Stomach (tissue), 9 donors: ENCODE measurements around the gene ZNF8. TPM values are rescaled to one million over a fixed set of nuclear protein-coding genes. Genes with fewer than 3 reads are reported as not detected.
A peak's percentile ranks its signal among the peaks of the same experiment; 100 is the strongest.

Experiments used
- DNase-seq, 2 donors: peaks; one replicate each; pipeline versions ENCODE4 v3.0.0 to v3.0.0-alpha.2; 2013 to 2019
- H3K27ac ChIP-seq, 5 donors: fragments of 200-600 bp in 4 of 5; sonication (generic) in 4 of 5; one replicate each; pipeline ENCODE4 v1.5.1; 2013 to 2019; ENCODE audit warnings: mild to moderate bottlenecking in 1 of 5, moderate library complexity in 1 of 5
- H3K27me3 ChIP-seq, 3 donors: fragments of 200-600 bp; sonication (generic); one replicate each; pipeline ENCODE4 v1.5.1; 2017 to 2019; ENCODE audit warnings: mixed run types in 1 of 3
- H3K36me3 ChIP-seq, 4 donors: fragments of 200-600 bp; sonication (generic); 1 replicate in 3 of 4; 2 replicates in 1 of 4; pipeline ENCODE4 v1.5.1; 2016 to 2019
- H3K4me1 ChIP-seq, 4 donors: fragments of 200-600 bp; sonication (generic); one replicate each; pipeline ENCODE4 v1.5.1; 2016 to 2019
- H3K4me3 ChIP-seq, 4 donors: fragments of 200-600 bp; sonication (generic) in 3 of 4; one replicate each; pipeline ENCODE4 v1.5.1; 2016 to 2019; ENCODE audit warnings: mild to moderate bottlenecking in 1 of 4
- H3K9me3 ChIP-seq, 4 donors: fragments of 200-600 bp; sonication (generic); one replicate each; pipeline ENCODE4 v1.5.1; 2016 to 2019
- EP300 ChIP-seq: sonication (generic); formaldehyde crosslinking; IDR thresholded peaks from one replicate; pipeline ENCODE4 v1.6.1; 2017; ENCODE audit warnings: antibody characterized with exemption
- POLR2A ChIP-seq, 4 donors: fragments of 450-650 bp; IDR thresholded peaks; one replicate each; pipeline ENCODE4 v1.6.1; 2016; ENCODE audit warnings: antibody characterized with exemption in 4 of 4, control low read depth in 2 of 4, mild to moderate bottlenecking in 1 of 4, moderate library complexity in 1 of 4
- POLR2AphosphoS5 ChIP-seq, 3 donors: sonication (generic); formaldehyde crosslinking; IDR thresholded peaks; one replicate each; pipeline ENCODE4 v1.6.1; 2016; ENCODE audit warnings: antibody characterized with exemption in 3 of 3
- WGBS, 5 donors: extraction: QIAGEN DNeasy Blood & Tissue Kit in 3 of 5; methylation state at CpG; one replicate each; pipeline versions ENCODE4 v1.1.5 to v1.1.7; 2013 to 2018; 5-methylcytosine and 5-hydroxymethylcytosine counted together
- intact Hi-C: fragments of 100-400 bp; cut with DNase I; formaldehyde crosslinking; loops from one replicate; pipeline ENCODE4 v1.15.1; 2023; ENCODE audit warnings: low total_unique reads
- polyA plus RNA-seq, 3 donors: library from polyadenylated mRNA; stranded (reverse); fragments of 200-250 nt; gene quantifications; one replicate each; pipeline ENCODE4 v1.2.3, GENCODE V29; 2013
- total RNA-seq, 5 donors: library from RNA; depleted of rRNA; stranded (reverse); fragments of >200 nt; gene quantifications; one replicate each; pipeline versions ENCODE4 v1.1.0 to v1.2.3, GENCODE V29; 2014 to 2016
- TF ChIP-seq, protein P1 (sequence below), 7 experiments: fragments of 450-650 bp in 4 of 7; fragments of 200-600 bp in 3 of 7; sonication (generic) in 3 of 7; IDR thresholded peaks; one replicate each; pipeline ENCODE4 v1.5.1; 2016 to 2019; ENCODE audit warnings: antibody characterized with exemption in 7 of 7, control low read depth in 2 of 7, mild to moderate bottlenecking in 1 of 7
- donor health status: healthy with polysubstance abuse.
- donor health status: Bipolar disorder and iron deficiency.
- donor health status: healthy.

Gene ZNF8
- total and polyA plus RNA-seq, 8 donors = 0.81 to 9.0 (median 2.5) TPM

DNA sequence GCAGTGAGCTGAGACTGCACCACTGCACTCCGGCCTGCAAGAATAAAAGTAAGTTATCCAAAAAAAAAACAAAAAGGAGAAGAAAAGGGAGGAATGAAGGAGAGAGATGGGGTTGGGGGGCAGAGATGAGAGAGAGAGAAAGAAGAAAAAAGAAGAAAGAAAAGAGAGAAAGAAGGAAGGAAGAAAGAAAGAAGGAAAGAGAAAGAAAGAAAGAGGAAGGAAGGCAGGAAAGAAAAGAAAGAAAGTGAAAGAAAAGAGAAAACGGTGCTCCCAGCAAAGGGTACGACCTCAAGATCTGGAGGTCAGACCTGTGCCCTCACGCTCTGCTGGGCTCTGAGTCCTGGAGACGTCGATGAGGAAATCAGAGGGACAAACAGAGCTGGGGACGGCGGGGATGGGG lies 70.8 kb downstream of the ZNF8 start:
- peaks cover 0 to 7% (median 0%) of the 10 kb centered on the region in 4 donors for H3K36me3 ChIP-seq
- TF ChIP-seq, protein P1, sequence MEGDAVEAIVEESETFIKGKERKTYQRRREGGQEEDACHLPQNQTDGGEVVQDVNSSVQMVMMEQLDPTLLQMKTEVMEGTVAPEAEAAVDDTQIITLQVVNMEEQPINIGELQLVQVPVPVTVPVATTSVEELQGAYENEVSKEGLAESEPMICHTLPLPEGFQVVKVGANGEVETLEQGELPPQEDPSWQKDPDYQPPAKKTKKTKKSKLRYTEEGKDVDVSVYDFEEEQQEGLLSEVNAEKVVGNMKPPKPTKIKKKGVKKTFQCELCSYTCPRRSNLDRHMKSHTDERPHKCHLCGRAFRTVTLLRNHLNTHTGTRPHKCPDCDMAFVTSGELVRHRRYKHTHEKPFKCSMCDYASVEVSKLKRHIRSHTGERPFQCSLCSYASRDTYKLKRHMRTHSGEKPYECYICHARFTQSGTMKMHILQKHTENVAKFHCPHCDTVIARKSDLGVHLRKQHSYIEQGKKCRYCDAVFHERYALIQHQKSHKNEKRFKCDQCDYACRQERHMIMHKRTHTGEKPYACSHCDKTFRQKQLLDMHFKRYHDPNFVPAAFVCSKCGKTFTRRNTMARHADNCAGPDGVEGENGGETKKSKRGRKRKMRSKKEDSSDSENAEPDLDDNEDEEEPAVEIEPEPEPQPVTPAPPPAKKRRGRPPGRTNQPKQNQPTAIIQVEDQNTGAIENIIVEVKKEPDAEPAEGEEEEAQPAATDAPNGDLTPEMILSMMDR (IDR thresholded peaks at IDR 0.05) = no peak
- TF ChIP-seq EP300 (no peak), POLR2A (IDR thresholded peaks at IDR 0.05) (no peak), POLR2AphosphoS5 (IDR thresholded peaks at IDR 0.05) (no peak)
- 40 to 53% (median 45%) methylated on average over 8 of the region's 8 CpGs for WGBS, 5 donors
- peaks cover 0 to 7% (median 0%) of the 10 kb centered on the region in 4 donors for H3K9me3 ChIP-seq
- H3K4me1 ChIP-seq = peaks cover 5 to 45% (median 23%) of the 10 kb centered on the region in 4 donors
- peaks cover 5 to 99% (median 35%) of the 10 kb centered on the region in 3 donors for H3K27me3 ChIP-seq
- H3K27ac ChIP-seq = no peak overlapping the region
- no peak for DNase-seq
- H3K4me3 ChIP-seq = no peak overlapping the region
- intact Hi-C loops = no loop called here

- Histone ChIP-seq H3K4me1 (peaks cover 5 to 45% (median 23%) of the 10 kb centered on the region in 4 donors), H3K9me3 (peaks cover 0 to 7% (median 0%) of the 10 kb centered on the region in 4 donors), H3K4me3 (peak overlapping the region in 2 of 4 donors; percentile 22 to 24), H3K27me3 (peaks cover 5 to 99% (median 35%) of the 10 kb centered on the region in 3 donors), H3K36me3 (peaks cover 0 to 7% (median 0%) of the 10 kb centered on the region in 4 donors), H3K27ac (no peak overlapping the region)
- 20 to 52% (median 32%) methylated on average over 50 to 84 of the region's 84 CpGs for whole genome bisulfite sequencing, 5 donors
- no peak for TF ChIP-seq POLR2A (IDR thresholded peaks at IDR 0.05)
- TF ChIP-seq EP300 = no peak
- TF ChIP-seq POLR2AphosphoS5 (IDR thresholded peaks at IDR 0.05) = no peak
- TF ChIP-seq, protein P1 (IDR thresholded peaks at IDR 0.05) = no peak
- DNase-seq = peak in 1 of 2 donors; percentile 61
- intact Hi-C loops = no loop called here
Measured at GRCh38 chr19:58350001-58350861, 71.5 kb downstream of the ZNF8 start.

GRCh38 chr19:58350871-58351557 lies 72.3 kb downstream of the ZNF8 start:
- Histone ChIP-seq H3K9me3 (peaks cover 1 to 8% (median 3%) of the 10 kb centered on the region in 4 donors), H3K27me3 (peaks cover 5 to 99% (median 37%) of the 10 kb centered on the region in 3 donors), H3K4me1 (peaks cover 7 to 51% (median 26%) of the 10 kb centered on the region in 4 donors), H3K36me3 (peaks cover 0 to 7% (median 0%) of the 10 kb centered on the region in 4 donors), H3K4me3 (no peak overlapping the region), H3K27ac (no peak overlapping the region)
- TF ChIP-seq POLR2A (IDR thresholded peaks at IDR 0.05) = no peak
- no peak for TF ChIP-seq POLR2AphosphoS5 (IDR thresholded peaks at IDR 0.05)
- TF ChIP-seq, protein P1 (IDR thresholded peaks at IDR 0.05) = no peak
- TF ChIP-seq EP300 = no peak
- 65 to 79% (median 66%) methylated on average over 23 to 34 of the region's 34 CpGs for WGBS, 5 donors
- DNase-seq = no peak
- intact Hi-C loops = no loop called here

- Histone ChIP-seq H3K27me3 (peaks cover 5 to 99% (median 42%) of the 10 kb centered on the region in 3 donors), H3K4me3 (no peak overlapping the region), H3K27ac (no peak overlapping the region), H3K4me1 (peaks cover 12 to 51% (median 32%) of the 10 kb centered on the region in 4 donors), H3K36me3 (peaks cover 0 to 7% (median 0%) of the 10 kb centered on the region in 4 donors), H3K9me3 (peaks cover 2 to 13% (median 8%) of the 10 kb centered on the region in 4 donors)
- intact Hi-C loops = no loop called here
- WGBS, 5 donors = 86 to 96% (median 87%) methylated on average over 9 of the region's 9 CpGs
- no peak for DNase-seq
- TF ChIP-seq POLR2A (IDR thresholded peaks at IDR 0.05) (no peak), EP300 (no peak), POLR2AphosphoS5 (IDR thresholded peaks at IDR 0.05) (no peak)
- TF ChIP-seq, protein P1 (IDR thresholded peaks at IDR 0.05) = no peak
Measured at GRCh38 chr19:58351558-58351878, 72.8 kb downstream of the ZNF8 start.
